GM13977 (cell line): ENCODE data around the gene MBD6.
"Not testable (repeated sequence)": the region's sequence is repeated elsewhere in the genome, so short reads cannot be mapped to it uniquely, and the experiment has no call there.

Experiments used
- DNase-seq: peaks from one replicate; pipeline ENCODE4 v3.0.0; 2012; ENCODE audit warnings: low spot score
- in situ Hi-C: fragments of 300-500 bp; cut with MboI; formaldehyde crosslinking; loops from one replicate; pipeline ENCODE4 v1.12.0; 2022; ENCODE audit warnings: low sequenced_read_pairs, low pct_unique_long_range_greater_than_20kb, mixed read lengths, inconsistent platforms; ENCODE audit not compliant: unreplicated experiment
- TF ChIP-seq, protein P1 (sequence below): IDR thresholded peaks from 2 replicates; pipeline ENCODE4 v1.5.1; 2012; ENCODE audit warnings: mild to moderate bottlenecking, control low read depth; ENCODE audit not compliant: insufficient read depth; ENCODE audit errors: extremely low read depth, missing control alignments

Gene MBD6

GRCh38 chr12:57515934-57516541, 6.6 kb upstream of the MBD6 start:
- in situ Hi-C loops: no loop called here
- DNase-seq: no peak
- TF ChIP-seq, protein P1, sequence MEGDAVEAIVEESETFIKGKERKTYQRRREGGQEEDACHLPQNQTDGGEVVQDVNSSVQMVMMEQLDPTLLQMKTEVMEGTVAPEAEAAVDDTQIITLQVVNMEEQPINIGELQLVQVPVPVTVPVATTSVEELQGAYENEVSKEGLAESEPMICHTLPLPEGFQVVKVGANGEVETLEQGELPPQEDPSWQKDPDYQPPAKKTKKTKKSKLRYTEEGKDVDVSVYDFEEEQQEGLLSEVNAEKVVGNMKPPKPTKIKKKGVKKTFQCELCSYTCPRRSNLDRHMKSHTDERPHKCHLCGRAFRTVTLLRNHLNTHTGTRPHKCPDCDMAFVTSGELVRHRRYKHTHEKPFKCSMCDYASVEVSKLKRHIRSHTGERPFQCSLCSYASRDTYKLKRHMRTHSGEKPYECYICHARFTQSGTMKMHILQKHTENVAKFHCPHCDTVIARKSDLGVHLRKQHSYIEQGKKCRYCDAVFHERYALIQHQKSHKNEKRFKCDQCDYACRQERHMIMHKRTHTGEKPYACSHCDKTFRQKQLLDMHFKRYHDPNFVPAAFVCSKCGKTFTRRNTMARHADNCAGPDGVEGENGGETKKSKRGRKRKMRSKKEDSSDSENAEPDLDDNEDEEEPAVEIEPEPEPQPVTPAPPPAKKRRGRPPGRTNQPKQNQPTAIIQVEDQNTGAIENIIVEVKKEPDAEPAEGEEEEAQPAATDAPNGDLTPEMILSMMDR: no peak

- in situ Hi-C loops: no loop called here
- DNase-seq: no peak
- TF ChIP-seq, protein P1: no peak
Observed at GRCh38 chr12:57516617-57517153, 5.9 kb upstream of the MBD6 start.

DNA sequence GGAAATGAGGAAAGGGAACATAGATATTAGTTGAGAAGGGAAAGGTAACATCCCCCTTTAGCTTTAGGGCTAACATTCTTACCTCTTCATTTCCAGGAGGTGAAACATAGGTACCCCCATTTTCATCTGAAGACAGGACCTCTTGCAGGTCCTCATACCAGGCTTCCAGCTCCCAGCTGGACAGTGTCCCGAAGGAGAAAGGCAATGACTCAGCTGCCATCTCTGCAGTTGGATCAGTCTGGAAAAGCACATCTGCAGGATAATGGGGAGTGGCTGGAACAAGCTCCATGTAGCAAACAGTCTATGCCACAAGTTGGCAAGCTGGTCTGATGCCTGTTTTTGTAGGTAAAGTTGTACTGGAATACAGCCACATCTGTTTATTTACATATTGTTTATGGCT, 5.4 kb upstream of the MBD6 start:
- in situ Hi-C loops: no loop called here
- no peak for DNase-seq
- TF ChIP-seq, protein P1: no peak

DNA sequence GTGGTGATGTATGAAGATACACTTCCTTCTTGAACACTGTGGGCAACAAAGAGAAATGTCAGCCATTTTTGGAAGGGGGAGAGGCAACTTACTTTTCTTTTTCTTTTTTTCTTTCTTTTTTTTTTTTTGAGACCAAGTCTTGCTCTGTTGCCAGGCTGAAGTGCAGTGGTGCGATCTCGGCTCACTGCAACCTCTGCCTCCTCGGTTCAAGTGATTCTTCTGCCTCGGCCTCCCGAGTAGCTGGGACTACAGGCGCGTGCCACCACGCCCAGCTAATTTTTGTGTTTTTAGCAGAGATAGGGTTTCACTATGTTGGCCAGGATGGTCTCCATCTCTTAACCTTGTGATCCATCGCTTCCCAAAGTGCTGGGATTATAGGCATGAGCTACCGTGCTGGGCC, 4.9 kb upstream of the MBD6 start:
- DNase-seq, in situ Hi-C loops: not testable (repeated sequence)

DNA sequence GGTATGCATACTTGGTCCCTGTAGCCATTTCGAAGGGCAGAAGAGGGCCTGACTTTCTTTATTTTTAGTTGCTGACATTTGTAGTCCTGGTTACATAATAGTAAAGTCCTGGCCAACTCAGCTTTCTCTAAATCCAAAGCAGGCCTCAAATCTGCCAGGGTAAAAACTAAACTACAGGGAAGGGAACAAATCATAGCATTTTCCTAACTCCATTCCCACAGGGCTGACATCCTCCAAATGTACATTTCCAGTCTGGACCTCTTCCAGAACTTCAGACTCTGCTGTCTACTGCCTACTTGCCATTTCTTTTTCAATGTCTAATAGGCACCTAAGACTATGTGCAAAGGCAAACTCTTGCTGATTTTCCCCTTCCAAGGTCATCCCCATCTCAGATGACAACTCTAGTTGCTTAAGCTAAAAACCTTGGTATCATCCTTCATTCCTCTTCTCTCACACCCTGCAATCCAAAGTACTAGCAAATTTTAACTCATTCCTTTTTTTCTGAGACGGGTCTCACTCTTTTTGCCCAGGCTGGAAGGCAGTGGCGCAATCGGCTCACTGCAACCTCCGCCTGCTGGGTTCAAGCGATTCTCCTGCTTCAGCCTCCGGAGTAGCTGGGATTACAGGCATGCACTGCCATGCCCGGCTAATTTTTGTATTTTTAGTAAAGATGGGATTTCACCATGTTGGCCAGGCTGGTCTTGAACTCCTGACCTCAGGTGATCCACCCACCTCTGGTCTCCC, 4.3 kb upstream of the MBD6 start:
- DNase-seq: no peak
- TF ChIP-seq, protein P1: no peak

GRCh38 chr12:57518920-57519795, 3.5 kb upstream of the MBD6 start:
- DNase-seq: no peak
- in situ Hi-C loops: no loop called here

More for the DNA sequence above, 4.3 kb upstream of the MBD6 start:
- in situ Hi-C loops: no loop called here

More at GRCh38 chr12:57518920-57519795, 3.5 kb upstream of the MBD6 start:
- TF ChIP-seq, protein P1: no peak
